Nephron (organoid): ENCODE results near the gene PLCL1.

Source experiments
- H3K27ac Mint-ChIP-seq, 3 experiments: 2 replicates each; pipeline ENCODE4 v1.8.0; 2020; ENCODE audit warnings: mixed read lengths in 3 of 3, mild to moderate bottlenecking in 2 of 3, moderate library complexity in 1 of 3
- H3K27me3 Mint-ChIP-seq: 2 replicates; pipeline ENCODE4 v1.8.0; 2021; ENCODE audit warnings: low read depth, mild to moderate bottlenecking, moderate library complexity, mixed read lengths
- H3K36me3 Mint-ChIP-seq: 2 replicates; pipeline ENCODE4 v1.8.0; 2020; ENCODE audit warnings: low read depth, mixed read lengths
- H3K4me1 Mint-ChIP-seq: 2 replicates; pipeline ENCODE4 v1.8.0; 2020; ENCODE audit warnings: mixed read lengths
- H3K4me3 Mint-ChIP-seq, 3 experiments: 2 replicates each; pipeline ENCODE4 v1.8.0; 2020; ENCODE audit warnings: mild to moderate bottlenecking in 3 of 3, mixed read lengths in 3 of 3, moderate library complexity in 2 of 3
- H3K9me3 Mint-ChIP-seq: 2 replicates; pipeline ENCODE4 v1.8.0; 2020; ENCODE audit warnings: mixed read lengths
- TF ChIP-seq, protein P1 (sequence below), 3 experiments: fragments of 200-600 bp; sonication (generic); IDR thresholded peaks; one replicate each; pipeline ENCODE4 v1.5.0; 2021; ENCODE audit warnings: antibody characterized with exemption in 3 of 3; ENCODE audit not compliant: unreplicated experiment in 3 of 3

Gene PLCL1

DNA sequence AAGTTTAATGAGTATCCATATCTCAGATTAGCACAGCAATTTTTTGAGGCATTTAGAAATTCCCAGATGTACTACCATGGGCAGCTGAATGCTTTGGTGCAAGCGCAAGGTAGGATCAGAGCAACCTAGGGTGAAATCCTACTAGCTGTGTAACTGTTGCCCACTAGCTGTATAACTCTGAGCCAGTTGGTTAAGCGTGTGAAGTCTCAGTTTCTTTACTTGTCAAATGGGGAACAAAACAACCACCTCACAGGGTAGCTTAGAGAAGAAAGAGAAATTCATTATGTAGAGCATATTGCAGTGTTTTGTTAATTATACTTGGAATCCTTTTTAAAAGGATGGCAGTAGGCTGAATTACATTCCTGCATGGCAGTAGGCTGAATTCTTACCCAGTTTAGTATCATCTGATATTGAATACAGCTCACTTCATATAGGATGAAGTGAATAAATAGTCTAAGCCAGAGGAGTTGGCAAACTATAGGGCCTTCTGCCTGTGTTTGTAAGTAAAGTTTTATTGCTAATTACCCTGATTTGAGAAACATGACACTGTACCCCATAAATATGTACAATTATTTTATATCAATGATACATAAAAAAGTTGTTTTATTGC is 180.7 kb downstream of the PLCL1 start:
- no peaks in the 10 kb centered on the region for H3K4me1 Mint-ChIP-seq
- peaks cover 6% of the 10 kb centered on the region for H3K36me3 Mint-ChIP-seq
- TF ChIP-seq, protein P1, sequence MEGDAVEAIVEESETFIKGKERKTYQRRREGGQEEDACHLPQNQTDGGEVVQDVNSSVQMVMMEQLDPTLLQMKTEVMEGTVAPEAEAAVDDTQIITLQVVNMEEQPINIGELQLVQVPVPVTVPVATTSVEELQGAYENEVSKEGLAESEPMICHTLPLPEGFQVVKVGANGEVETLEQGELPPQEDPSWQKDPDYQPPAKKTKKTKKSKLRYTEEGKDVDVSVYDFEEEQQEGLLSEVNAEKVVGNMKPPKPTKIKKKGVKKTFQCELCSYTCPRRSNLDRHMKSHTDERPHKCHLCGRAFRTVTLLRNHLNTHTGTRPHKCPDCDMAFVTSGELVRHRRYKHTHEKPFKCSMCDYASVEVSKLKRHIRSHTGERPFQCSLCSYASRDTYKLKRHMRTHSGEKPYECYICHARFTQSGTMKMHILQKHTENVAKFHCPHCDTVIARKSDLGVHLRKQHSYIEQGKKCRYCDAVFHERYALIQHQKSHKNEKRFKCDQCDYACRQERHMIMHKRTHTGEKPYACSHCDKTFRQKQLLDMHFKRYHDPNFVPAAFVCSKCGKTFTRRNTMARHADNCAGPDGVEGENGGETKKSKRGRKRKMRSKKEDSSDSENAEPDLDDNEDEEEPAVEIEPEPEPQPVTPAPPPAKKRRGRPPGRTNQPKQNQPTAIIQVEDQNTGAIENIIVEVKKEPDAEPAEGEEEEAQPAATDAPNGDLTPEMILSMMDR (IDR thresholded peaks at IDR 0.05; ENCODE audit: unreplicated experiment in 3 of 3), result no peak
- H3K27me3 Mint-ChIP-seq, result no peaks in the 10 kb centered on the region
- H3K4me3 Mint-ChIP-seq, result no peak overlapping the region
- peaks cover 4% of the 10 kb centered on the region for H3K9me3 Mint-ChIP-seq
- no peak overlapping the region for H3K27ac Mint-ChIP-seq

DNA sequence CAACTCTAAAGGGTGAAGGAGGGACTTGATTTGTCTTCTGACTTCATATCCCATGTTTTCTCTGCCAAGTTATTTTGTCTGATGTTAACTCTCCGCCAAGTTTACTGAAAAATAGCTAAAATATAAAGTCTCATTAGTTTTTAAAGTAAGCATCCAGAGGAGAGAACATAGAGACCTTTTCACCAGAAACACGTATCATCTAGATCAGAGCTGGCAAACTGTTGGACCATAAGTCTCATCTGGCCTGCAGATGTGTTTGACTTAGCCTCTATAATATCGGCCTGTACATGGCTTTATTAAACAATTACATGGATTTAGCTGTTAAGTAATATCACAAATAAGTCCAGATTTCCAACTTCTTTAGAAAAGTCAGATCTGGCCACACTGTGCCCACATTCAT is 182.6 kb downstream of the PLCL1 start:
- peaks cover 9% of the 10 kb centered on the region for H3K36me3 Mint-ChIP-seq
- peaks cover 4% of the 10 kb centered on the region for H3K9me3 Mint-ChIP-seq
- H3K27ac Mint-ChIP-seq, result no peak overlapping the region
- TF ChIP-seq, protein P1 (IDR thresholded peaks at IDR 0.05; ENCODE audit: unreplicated experiment in 3 of 3), result no peak
- H3K4me3 Mint-ChIP-seq, result no peak overlapping the region
- H3K27me3 Mint-ChIP-seq, result no peaks in the 10 kb centered on the region
- H3K4me1 Mint-ChIP-seq, result no peaks in the 10 kb centered on the region

DNA sequence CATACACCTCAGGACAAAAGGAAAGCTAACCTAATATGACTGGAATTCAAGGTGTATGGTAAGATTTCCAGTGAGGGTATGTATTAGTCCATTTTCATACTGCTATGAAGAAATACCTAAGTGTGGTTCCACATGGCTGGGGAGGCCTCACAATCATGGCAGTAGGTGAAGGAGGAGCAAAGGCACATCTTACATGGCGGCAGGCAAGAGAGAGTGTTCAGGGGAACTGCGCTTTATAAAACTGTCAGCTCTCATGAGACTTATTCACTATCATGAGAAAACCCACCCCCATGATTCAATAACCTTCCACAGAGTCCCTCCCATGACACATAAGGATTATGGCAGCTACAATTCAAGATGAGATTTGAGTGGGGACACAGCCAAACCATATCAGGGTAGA is 186.0 kb downstream of the PLCL1 start:
- H3K27ac Mint-ChIP-seq, result no peak overlapping the region
- H3K4me1 Mint-ChIP-seq, result peaks cover 6% of the 10 kb centered on the region
- H3K4me3 Mint-ChIP-seq, result no peak overlapping the region
- no peaks in the 10 kb centered on the region for H3K27me3 Mint-ChIP-seq
- peaks cover 9% of the 10 kb centered on the region for H3K36me3 Mint-ChIP-seq
- TF ChIP-seq, protein P1 (IDR thresholded peaks at IDR 0.05; ENCODE audit: unreplicated experiment in 3 of 3), result no peak
- H3K9me3 Mint-ChIP-seq, result peaks cover 4% of the 10 kb centered on the region

DNA sequence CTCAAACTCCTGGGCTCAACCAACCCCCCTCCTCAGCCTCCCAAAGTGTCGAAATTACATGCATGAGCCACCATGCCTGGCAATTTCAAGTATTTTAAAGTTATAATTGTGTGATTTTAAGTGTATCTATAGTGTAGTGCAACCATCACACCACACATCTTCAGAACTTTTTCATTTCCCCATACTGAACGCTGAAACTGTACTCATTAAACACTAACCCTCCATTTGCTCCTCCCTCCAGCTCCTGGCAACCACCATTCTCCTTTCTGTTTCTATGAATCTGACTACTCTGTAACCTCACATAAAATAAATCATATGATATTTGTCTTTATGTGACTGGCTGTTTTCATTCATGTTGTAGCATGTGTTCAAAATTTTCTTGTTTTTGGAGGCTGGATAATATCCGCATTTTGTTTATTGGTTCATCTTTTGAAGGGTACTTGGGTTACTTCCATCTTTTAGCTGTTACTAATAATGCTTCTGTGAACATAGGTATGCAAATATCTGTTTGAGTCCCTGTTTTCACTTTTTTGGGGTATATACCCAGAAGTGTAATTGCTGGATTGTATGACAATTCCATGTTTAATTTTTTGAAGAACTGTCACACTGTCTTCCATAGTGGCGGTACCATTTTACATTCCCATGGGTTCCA is 188.2 kb downstream of the PLCL1 start:
- Mint-ChIP-seq H3K4me3 (no peak overlapping the region), H3K27ac (no peak overlapping the region), H3K27me3 (no peaks in the 10 kb centered on the region), H3K4me1 (peaks cover 20% of the 10 kb centered on the region), H3K9me3 (peaks cover 4% of the 10 kb centered on the region), H3K36me3 (peaks cover 9% of the 10 kb centered on the region)
- TF ChIP-seq, protein P1 (IDR thresholded peaks at IDR 0.05; ENCODE audit: unreplicated experiment in 3 of 3), result no peak

DNA sequence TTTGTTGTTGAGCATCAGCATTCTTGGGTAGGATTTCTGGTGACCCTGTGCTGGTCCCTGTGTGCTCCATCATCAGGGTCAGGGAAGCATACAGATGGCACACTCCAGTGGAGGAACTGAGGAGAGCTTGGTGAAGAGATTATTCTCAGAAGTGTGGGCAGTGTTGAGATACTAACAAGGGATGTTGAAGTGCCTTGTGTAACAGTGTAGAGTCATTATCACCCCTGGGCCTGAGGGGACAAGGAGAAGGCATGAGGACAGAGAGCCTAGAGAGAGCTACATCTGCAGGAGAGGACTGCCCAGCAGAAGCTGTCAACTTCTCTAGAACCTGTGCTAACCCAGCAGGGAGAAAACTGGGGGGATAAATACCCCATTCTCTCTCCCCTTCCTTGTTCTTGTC is 189.0 kb downstream of the PLCL1 start:
- peaks cover 4% of the 10 kb centered on the region for H3K9me3 Mint-ChIP-seq
- peaks cover 9% of the 10 kb centered on the region for H3K36me3 Mint-ChIP-seq
- H3K4me3 Mint-ChIP-seq, result no peak overlapping the region
- H3K4me1 Mint-ChIP-seq, result peaks cover 20% of the 10 kb centered on the region
- H3K27ac Mint-ChIP-seq, result no peak overlapping the region
- peaks cover 6% of the 10 kb centered on the region for H3K27me3 Mint-ChIP-seq
- TF ChIP-seq, protein P1 (IDR thresholded peaks at IDR 0.05; ENCODE audit: unreplicated experiment in 3 of 3), result no peak

DNA sequence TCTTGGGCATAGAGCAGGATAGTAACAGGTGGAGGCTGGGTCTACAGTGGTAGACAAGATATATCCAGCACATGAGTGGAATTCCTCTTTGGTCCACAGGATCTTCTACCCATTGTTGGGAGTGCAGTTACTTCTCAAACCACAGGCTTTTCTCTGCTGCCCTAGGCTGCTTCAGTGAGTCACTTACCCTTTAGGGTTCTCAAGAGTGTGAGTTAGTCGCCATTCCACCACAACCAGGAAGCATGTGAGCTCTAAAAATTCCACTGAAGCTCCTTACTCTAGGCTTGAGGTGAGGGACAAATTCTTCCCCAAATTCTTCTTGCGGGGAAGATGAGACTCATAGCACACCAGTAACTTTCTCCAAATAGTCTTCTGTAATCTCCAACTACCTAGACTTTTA is 189.4 kb downstream of the PLCL1 start:
- H3K4me3 Mint-ChIP-seq, result no peak overlapping the region
- TF ChIP-seq, protein P1 (IDR thresholded peaks at IDR 0.05; ENCODE audit: unreplicated experiment in 3 of 3), result no peak
- no peak overlapping the region for H3K27ac Mint-ChIP-seq
- H3K27me3 Mint-ChIP-seq, result peaks cover 9% of the 10 kb centered on the region
- H3K4me1 Mint-ChIP-seq, result peaks cover 20% of the 10 kb centered on the region
- peaks cover 4% of the 10 kb centered on the region for H3K9me3 Mint-ChIP-seq
- peaks cover 9% of the 10 kb centered on the region for H3K36me3 Mint-ChIP-seq
